Type B pancreatic cell (in vitro differentiated cells): ENCODE results near the gene GSTP1. TPM values are rescaled to one million over a fixed set of nuclear protein-coding genes. Genes with fewer than 3 reads are reported as not detected.
A peak's percentile ranks its signal among the peaks of the same experiment; 100 is the strongest.

ENCODE experiments used
- DNase-seq: peaks from one replicate; pipeline ENCODE4 v3.0.0; 2021; ENCODE audit warnings: mixed read lengths; ENCODE audit not compliant: unreplicated experiment; ENCODE audit errors: extremely low spot score
- H3K27ac Mint-ChIP-seq: 2 replicates; pipeline ENCODE4 v1.8.0; 2021; ENCODE audit warnings: mild to moderate bottlenecking, mixed read lengths
- H3K27me3 Mint-ChIP-seq: 2 replicates; pipeline ENCODE4 v1.8.0; 2021; ENCODE audit warnings: mixed read lengths
- H3K36me3 Mint-ChIP-seq: 2 replicates; pipeline ENCODE4 v1.8.0; 2021; ENCODE audit warnings: mixed read lengths
- H3K4me1 Mint-ChIP-seq: one replicate; pipeline ENCODE4 v1.8.0; 2021; ENCODE audit warnings: mixed read lengths; ENCODE audit not compliant: unreplicated experiment
- H3K4me3 Mint-ChIP-seq: 2 replicates; pipeline ENCODE4 v1.8.0; 2021; ENCODE audit warnings: mild to moderate bottlenecking, mixed read lengths
- H3K9me3 Mint-ChIP-seq: 2 replicates; pipeline ENCODE4 v1.8.0; 2021; ENCODE audit warnings: mixed read lengths
- total RNA-seq: library from RNA; stranded (reverse); gene quantifications from 2 replicates; pipeline ENCODE4 v1.2.1, GENCODE V29; 2021; ENCODE audit warnings: low replicate concordance
- TF ChIP-seq, protein P1 (sequence below): fragments of 200-600 bp; sonication (generic); conservative IDR thresholded peaks from 2 replicates; pipeline ENCODE4 v1.5.0; 2021; ENCODE audit warnings: antibody characterized with exemption, mild to moderate bottlenecking

The GSTP1 gene
- total RNA-seq, 1 donor from 2014 or later: 1,009 TPM

DNA sequence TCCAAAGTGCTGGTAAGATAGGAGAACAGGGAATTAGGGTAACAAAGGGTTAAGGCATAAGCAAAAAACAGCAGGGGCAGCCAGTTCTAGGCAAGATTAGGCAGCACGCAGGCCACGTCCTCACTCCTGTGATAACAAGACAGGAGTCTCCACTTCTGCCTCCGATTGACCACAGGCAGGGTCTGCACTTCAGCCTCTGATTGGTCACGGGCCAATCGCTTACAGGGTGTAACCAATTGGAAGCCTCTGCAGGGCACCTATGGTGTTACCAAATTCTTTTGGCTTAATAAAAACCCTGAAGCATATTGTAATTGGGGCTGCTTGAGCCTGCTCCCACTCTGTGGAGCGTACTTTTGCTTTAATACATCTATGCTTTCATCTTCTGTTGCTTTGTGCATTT lies 12.2 kb upstream of the GSTP1 start:
- H3K27ac Mint-ChIP-seq: no peak overlapping the region
- DNase-seq: no peak
- H3K4me3 Mint-ChIP-seq: no peak overlapping the region
- H3K36me3 Mint-ChIP-seq: no peaks in the 10 kb centered on the region
- H3K4me1 Mint-ChIP-seq: peaks cover 6% of the 10 kb centered on the region
- no peaks in the 10 kb centered on the region for H3K9me3 Mint-ChIP-seq
- TF ChIP-seq, protein P1, sequence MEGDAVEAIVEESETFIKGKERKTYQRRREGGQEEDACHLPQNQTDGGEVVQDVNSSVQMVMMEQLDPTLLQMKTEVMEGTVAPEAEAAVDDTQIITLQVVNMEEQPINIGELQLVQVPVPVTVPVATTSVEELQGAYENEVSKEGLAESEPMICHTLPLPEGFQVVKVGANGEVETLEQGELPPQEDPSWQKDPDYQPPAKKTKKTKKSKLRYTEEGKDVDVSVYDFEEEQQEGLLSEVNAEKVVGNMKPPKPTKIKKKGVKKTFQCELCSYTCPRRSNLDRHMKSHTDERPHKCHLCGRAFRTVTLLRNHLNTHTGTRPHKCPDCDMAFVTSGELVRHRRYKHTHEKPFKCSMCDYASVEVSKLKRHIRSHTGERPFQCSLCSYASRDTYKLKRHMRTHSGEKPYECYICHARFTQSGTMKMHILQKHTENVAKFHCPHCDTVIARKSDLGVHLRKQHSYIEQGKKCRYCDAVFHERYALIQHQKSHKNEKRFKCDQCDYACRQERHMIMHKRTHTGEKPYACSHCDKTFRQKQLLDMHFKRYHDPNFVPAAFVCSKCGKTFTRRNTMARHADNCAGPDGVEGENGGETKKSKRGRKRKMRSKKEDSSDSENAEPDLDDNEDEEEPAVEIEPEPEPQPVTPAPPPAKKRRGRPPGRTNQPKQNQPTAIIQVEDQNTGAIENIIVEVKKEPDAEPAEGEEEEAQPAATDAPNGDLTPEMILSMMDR: no peak
- H3K27me3 Mint-ChIP-seq: peaks cover 17% of the 10 kb centered on the region

DNA sequence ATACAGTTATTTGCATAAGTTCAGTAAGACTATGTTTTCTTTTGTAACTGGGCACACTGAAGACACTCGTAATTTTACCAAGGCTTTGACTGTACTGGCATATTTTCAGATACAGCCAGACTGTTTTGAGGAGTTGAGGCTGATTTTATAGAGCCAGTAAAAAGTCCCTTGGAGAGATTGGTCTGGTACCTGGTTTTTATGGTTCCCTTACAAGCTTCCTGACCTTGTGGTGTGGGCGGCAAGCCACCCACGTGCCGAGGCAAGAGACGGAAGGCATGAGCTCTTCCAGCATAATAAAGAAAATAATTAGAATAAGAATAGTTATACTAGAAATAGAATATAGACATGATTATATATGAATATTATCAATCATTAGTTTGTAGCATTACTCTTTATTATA lies 11.3 kb upstream of the GSTP1 start:
- Mint-ChIP-seq H3K9me3 (no peaks in the 10 kb centered on the region), H3K27me3 (peaks cover 20% of the 10 kb centered on the region), H3K4me1 (peaks cover 6% of the 10 kb centered on the region), H3K27ac (no peak overlapping the region), H3K4me3 (no peak overlapping the region), H3K36me3 (no peaks in the 10 kb centered on the region)
- DNase-seq: no peak
- TF ChIP-seq, protein P1: no peak

DNA sequence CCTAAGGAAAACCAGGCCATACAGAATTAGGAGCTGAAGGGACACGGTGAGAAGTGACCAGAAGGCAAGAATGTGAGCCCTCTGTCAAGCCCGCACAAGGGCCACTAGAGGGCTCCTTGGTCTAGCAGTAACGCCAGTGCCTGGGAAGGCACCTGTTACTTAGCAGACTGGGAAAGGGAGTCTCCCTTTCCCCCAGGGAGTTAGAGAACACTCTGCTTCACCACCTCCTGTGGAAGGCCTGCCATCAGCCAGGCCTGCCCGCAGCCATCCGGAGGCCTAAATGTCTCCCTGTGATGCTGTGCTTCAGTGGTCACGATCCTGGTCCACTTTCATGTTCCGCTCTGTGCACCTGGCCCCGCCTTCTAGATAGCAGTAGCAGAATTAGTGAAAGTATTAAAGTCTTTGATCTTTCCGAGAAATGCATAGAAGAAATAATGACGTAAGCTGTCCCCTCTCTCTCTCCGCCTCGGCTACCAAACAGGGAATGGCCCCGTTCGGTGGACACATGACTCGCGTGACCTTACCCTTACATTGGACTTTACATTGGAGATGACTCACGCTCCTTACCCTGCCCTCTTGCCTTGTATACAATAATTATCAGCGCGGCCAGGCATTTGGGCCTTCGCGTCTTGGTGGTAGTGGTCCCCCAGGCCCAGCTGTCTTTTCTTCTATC lies 10.7 kb upstream of the GSTP1 start:
- H3K27me3 Mint-ChIP-seq: peaks cover 20% of the 10 kb centered on the region
- peak overlapping the region; percentile 17 for H3K27ac Mint-ChIP-seq
- DNase-seq: no peak
- no peaks in the 10 kb centered on the region for H3K9me3 Mint-ChIP-seq
- peaks cover 6% of the 10 kb centered on the region for H3K4me1 Mint-ChIP-seq
- H3K4me3 Mint-ChIP-seq: no peak overlapping the region
- TF ChIP-seq, protein P1: peak; percentile 83
- no peaks in the 10 kb centered on the region for H3K36me3 Mint-ChIP-seq

DNA sequence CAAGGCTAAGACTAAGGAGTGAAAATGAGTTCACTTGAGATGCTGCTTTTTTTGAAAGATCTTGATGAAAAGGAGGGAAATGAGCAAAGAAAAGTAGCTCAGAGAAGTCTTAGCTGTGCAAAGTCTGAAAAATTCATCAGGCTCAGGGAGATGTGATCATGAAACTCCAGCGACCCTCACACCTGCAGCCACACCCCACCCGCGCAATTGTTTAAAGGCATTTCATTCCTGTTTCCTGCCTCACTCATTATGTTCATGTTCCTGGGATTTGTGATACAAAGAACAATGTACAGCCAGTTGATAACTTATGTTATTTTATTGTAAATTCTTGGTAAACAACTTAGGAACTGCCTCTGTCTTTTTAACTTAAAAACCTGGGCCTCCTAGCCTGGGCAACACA lies 8.7 kb upstream of the GSTP1 start:
- no peak for DNase-seq
- Mint-ChIP-seq H3K36me3 (no peaks in the 10 kb centered on the region), H3K27me3 (peaks cover 27% of the 10 kb centered on the region)

DNA sequence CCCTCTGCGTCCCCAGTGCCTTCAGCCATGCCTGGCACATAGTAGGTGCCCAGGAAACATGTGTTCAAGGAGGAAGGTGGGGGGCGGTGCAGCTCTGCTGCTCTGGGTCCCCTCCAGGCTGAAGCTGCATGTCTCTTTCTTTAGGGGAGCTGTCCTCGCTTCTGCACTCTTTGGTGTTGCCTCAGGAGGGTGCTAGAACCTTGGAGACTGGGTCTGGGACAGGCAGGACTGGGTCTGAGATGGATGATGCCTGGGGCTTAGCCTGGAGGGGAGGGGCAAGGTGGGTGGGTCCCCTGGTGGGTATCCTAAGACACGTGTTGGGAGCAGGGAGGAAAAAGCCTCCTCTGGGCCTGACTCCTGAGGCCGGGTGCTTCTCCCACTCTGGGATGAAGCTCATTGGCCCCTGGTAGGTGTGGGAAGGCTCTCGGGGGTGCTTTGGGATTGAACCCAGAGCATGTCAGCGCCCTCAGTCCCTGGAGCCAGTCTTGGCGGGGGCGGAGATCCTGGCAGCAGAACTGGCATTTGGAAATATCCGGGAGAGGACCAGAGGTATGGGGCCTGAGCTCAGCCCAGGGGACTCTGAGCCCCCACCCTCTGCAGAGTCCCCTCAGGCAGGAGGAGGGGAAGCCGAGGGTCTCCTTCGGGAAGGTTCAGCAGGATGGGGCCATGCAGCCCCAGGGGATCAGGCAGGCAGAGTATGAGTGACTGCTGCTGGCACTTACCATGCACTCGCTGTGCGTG lies 6.7 kb upstream of the GSTP1 start:
- Mint-ChIP-seq H3K27me3 (peaks cover 39% of the 10 kb centered on the region), H3K9me3 (no peaks in the 10 kb centered on the region), H3K36me3 (no peaks in the 10 kb centered on the region), H3K4me3 (no peak overlapping the region), H3K4me1 (peaks cover 32% of the 10 kb centered on the region), H3K27ac (no peak overlapping the region)
- TF ChIP-seq, protein P1: no peak
- no peak for DNase-seq

More for the DNA sequence above, 8.7 kb upstream of the GSTP1 start:
- H3K27ac Mint-ChIP-seq: no peak overlapping the region
- H3K9me3 Mint-ChIP-seq: no peaks in the 10 kb centered on the region
- TF ChIP-seq, protein P1: no peak
- peaks cover 14% of the 10 kb centered on the region for H3K4me1 Mint-ChIP-seq
- no peak overlapping the region for H3K4me3 Mint-ChIP-seq
